ENCODE measurements around the gene SLCO1B3.

SLCO1B3 gene

GRCh38 chr12:20885116-20885515 lies 74.6 kb downstream of the SLCO1B3 start:
- no peak overlapping the region for H3K4me3 ChIP-seq (ENCODE audit: low read depth in 1 of 2, low read length in 2 of 2)
- no peaks in the 10 kb centered on the region for H3K36me3 ChIP-seq (ENCODE audit: insufficient read depth, low read length)
- H3K4me1 ChIP-seq (ENCODE audit: insufficient read depth, low read length), result peaks cover 4% of the 10 kb centered on the region
- H3K9ac ChIP-seq (ENCODE audit: low read length), result no peak overlapping the region
- H3K9me3 ChIP-seq (ENCODE audit: low read length), result no peaks in the 10 kb centered on the region
- H3K27ac ChIP-seq (ENCODE audit: low read depth, low read length), result no peak overlapping the region
- H3K27me3 ChIP-seq (ENCODE audit: control insufficient read depth in 1 of 2, insufficient read depth in 2 of 2, low read length in 2 of 2), result no peaks in the 10 kb centered on the region

GRCh38 chr12:20885552-20885951 lies 75.0 kb downstream of the SLCO1B3 start:
- no peaks in the 10 kb centered on the region for H3K9me3 ChIP-seq (ENCODE audit: low read length)
- no peak overlapping the region for H3K27ac ChIP-seq (ENCODE audit: low read depth, low read length)
- H3K4me1 ChIP-seq (ENCODE audit: insufficient read depth, low read length), result peaks cover 4% of the 10 kb centered on the region
- no peak overlapping the region for H3K9ac ChIP-seq (ENCODE audit: low read length)
- H3K36me3 ChIP-seq (ENCODE audit: insufficient read depth, low read length), result no peaks in the 10 kb centered on the region
- no peaks in the 10 kb centered on the region for H3K27me3 ChIP-seq (ENCODE audit: control insufficient read depth in 1 of 2, insufficient read depth in 2 of 2, low read length in 2 of 2)
- no peak overlapping the region for H3K4me3 ChIP-seq (ENCODE audit: low read depth in 1 of 2, low read length in 2 of 2)

- Histone ChIP-seq H3K36me3 (ENCODE audit: insufficient read depth, low read length) (no peaks in the 10 kb centered on the region), H3K27me3 (ENCODE audit: control insufficient read depth in 1 of 2, insufficient read depth in 2 of 2, low read length in 2 of 2) (no peaks in the 10 kb centered on the region), H3K27ac (ENCODE audit: low read depth, low read length) (no peak overlapping the region), H3K9me3 (ENCODE audit: low read length) (no peaks in the 10 kb centered on the region), H3K4me1 (ENCODE audit: insufficient read depth, low read length) (no peaks in the 10 kb centered on the region), H3K9ac (ENCODE audit: low read length) (no peak overlapping the region), H3K4me3 (ENCODE audit: low read depth in 1 of 2, low read length in 2 of 2) (no peak overlapping the region)
Measured at GRCh38 chr12:20917269-20917668, 106.8 kb downstream of the SLCO1B3 start.

GRCh38 chr12:20917819-20918218 lies 107.3 kb downstream of the SLCO1B3 start:
- H3K9me3 ChIP-seq (ENCODE audit: low read length), result no peaks in the 10 kb centered on the region
- no peak overlapping the region for H3K27ac ChIP-seq (ENCODE audit: low read depth, low read length)
- H3K27me3 ChIP-seq (ENCODE audit: control insufficient read depth in 1 of 2, insufficient read depth in 2 of 2, low read length in 2 of 2), result no peaks in the 10 kb centered on the region
- H3K4me3 ChIP-seq (ENCODE audit: low read depth in 1 of 2, low read length in 2 of 2), result no peak overlapping the region
- no peak overlapping the region for H3K9ac ChIP-seq (ENCODE audit: low read length)
- no peaks in the 10 kb centered on the region for H3K36me3 ChIP-seq (ENCODE audit: insufficient read depth, low read length)
- H3K4me1 ChIP-seq (ENCODE audit: insufficient read depth, low read length), result no peaks in the 10 kb centered on the region

GRCh38 chr12:20931894-20932293 lies 121.4 kb downstream of the SLCO1B3 start:
- Histone ChIP-seq H3K27me3 (ENCODE audit: control insufficient read depth in 1 of 2, insufficient read depth in 2 of 2, low read length in 2 of 2) (no peaks in the 10 kb centered on the region), H3K36me3 (ENCODE audit: insufficient read depth, low read length) (no peaks in the 10 kb centered on the region), H3K9ac (ENCODE audit: low read length) (no peak overlapping the region), H3K4me1 (ENCODE audit: insufficient read depth, low read length) (no peaks in the 10 kb centered on the region), H3K9me3 (ENCODE audit: low read length) (no peaks in the 10 kb centered on the region), H3K4me3 (ENCODE audit: low read depth in 1 of 2, low read length in 2 of 2) (no peak overlapping the region), H3K27ac (ENCODE audit: low read depth, low read length) (no peak overlapping the region)

- H3K27me3 ChIP-seq (ENCODE audit: control insufficient read depth in 1 of 2, insufficient read depth in 2 of 2, low read length in 2 of 2), result no peaks in the 10 kb centered on the region
- no peaks in the 10 kb centered on the region for H3K36me3 ChIP-seq (ENCODE audit: insufficient read depth, low read length)
- no peak overlapping the region for H3K27ac ChIP-seq (ENCODE audit: low read depth, low read length)
- no peaks in the 10 kb centered on the region for H3K9me3 ChIP-seq (ENCODE audit: low read length)
- H3K4me3 ChIP-seq (ENCODE audit: low read depth in 1 of 2, low read length in 2 of 2), result no peak overlapping the region
- H3K4me1 ChIP-seq (ENCODE audit: insufficient read depth, low read length), result no peaks in the 10 kb centered on the region
- H3K9ac ChIP-seq (ENCODE audit: low read length), result no peak overlapping the region
Measured at GRCh38 chr12:20946732-20947131, 136.2 kb downstream of the SLCO1B3 start.

- Histone ChIP-seq H3K27me3 (ENCODE audit: control insufficient read depth in 1 of 2, insufficient read depth in 2 of 2, low read length in 2 of 2) (no peaks in the 10 kb centered on the region), H3K4me1 (ENCODE audit: insufficient read depth, low read length) (no peaks in the 10 kb centered on the region), H3K27ac (ENCODE audit: low read depth, low read length) (no peak overlapping the region), H3K9ac (ENCODE audit: low read length) (no peak overlapping the region), H3K4me3 (ENCODE audit: low read depth in 1 of 2, low read length in 2 of 2) (no peak overlapping the region), H3K9me3 (ENCODE audit: low read length) (no peaks in the 10 kb centered on the region), H3K36me3 (ENCODE audit: insufficient read depth, low read length) (no peaks in the 10 kb centered on the region)
Measured at GRCh38 chr12:20950248-20950647, 139.7 kb downstream of the SLCO1B3 start.

- H3K27me3 ChIP-seq (ENCODE audit: control insufficient read depth in 1 of 2, insufficient read depth in 2 of 2, low read length in 2 of 2), result no peaks in the 10 kb centered on the region
- H3K36me3 ChIP-seq (ENCODE audit: insufficient read depth, low read length), result no peaks in the 10 kb centered on the region
- H3K9ac ChIP-seq (ENCODE audit: low read length), result no peak overlapping the region
- H3K27ac ChIP-seq (ENCODE audit: low read depth, low read length), result no peak overlapping the region
- no peaks in the 10 kb centered on the region for H3K9me3 ChIP-seq (ENCODE audit: low read length)
- no peak overlapping the region for H3K4me3 ChIP-seq (ENCODE audit: low read depth in 1 of 2, low read length in 2 of 2)
- H3K4me1 ChIP-seq (ENCODE audit: insufficient read depth, low read length), result no peaks in the 10 kb centered on the region
Measured at GRCh38 chr12:20963303-20963702, 152.8 kb downstream of the SLCO1B3 start.

GRCh38 chr12:20963762-20964161 lies 153.3 kb downstream of the SLCO1B3 start:
- H3K27ac ChIP-seq (ENCODE audit: low read depth, low read length), result no peak overlapping the region

More at GRCh38 chr12:20963762-20964161, 153.3 kb downstream of the SLCO1B3 start:
- Histone ChIP-seq H3K36me3 (ENCODE audit: insufficient read depth, low read length) (no peaks in the 10 kb centered on the region), H3K9me3 (ENCODE audit: low read length) (no peaks in the 10 kb centered on the region), H3K9ac (ENCODE audit: low read length) (no peak overlapping the region), H3K4me1 (ENCODE audit: insufficient read depth, low read length) (no peaks in the 10 kb centered on the region), H3K4me3 (ENCODE audit: low read depth in 1 of 2, low read length in 2 of 2) (no peak overlapping the region), H3K27me3 (ENCODE audit: control insufficient read depth in 1 of 2, insufficient read depth in 2 of 2, low read length in 2 of 2) (no peaks in the 10 kb centered on the region)
